ENCODE results near the gene KCNA5.

DNA sequence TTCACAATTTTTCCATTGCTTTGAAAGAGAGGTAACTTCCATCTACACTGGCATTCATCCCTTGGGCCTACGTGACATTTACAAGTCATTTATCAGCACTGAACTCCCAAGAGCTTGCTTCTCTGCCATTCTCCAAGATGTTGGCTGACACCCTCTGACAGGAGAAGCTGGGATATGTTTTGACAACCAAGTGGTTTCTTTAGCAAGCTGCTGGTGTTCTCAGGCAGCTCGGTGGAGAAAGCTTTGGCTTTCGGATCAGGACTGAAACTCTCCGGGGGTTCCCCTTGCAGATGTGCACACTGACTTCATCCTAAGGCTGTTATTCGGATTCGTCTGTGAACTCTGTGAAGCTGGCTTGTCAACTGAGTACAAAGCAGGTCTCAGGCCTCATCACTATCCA, 15.7 kb downstream of the KCNA5 start:
- TF ChIP-seq NFE2L2 (IDR thresholded peaks at IDR 0.05; ENCODE audit: low read depth, low read length) (no peak), MAZ (IDR thresholded peaks at IDR 0.05; ENCODE audit: borderline replicate concordance, low read depth, low read length) (no peak), CTCF (conservative IDR thresholded peaks at IDR 0.05; ENCODE audit: low read depth, low read length) (no peak), POLR2A (IDR thresholded peaks at IDR 0.05; ENCODE audit: low read depth, low read length) (no peak), RAD21 (IDR thresholded peaks at IDR 0.05; ENCODE audit: low read length) (no peak)
